ENCODE data around the gene UTP25.

The UTP25 gene

GRCh38 chr1:209844695-209845407, 17.1 kb downstream of the UTP25 start:
- Mint-ChIP-seq H3K36me3 (ENCODE audit: low read depth) (peaks cover 61% of the 10 kb centered on the region), H3K4me1 (peaks cover 30% of the 10 kb centered on the region), H3K9me3 (no peaks in the 10 kb centered on the region), H3K4me3 (no peak overlapping the region), H3K27me3 (no peaks in the 10 kb centered on the region), H3K27ac (no peak overlapping the region)
- ATAC-seq (no peak), DNase-seq (no peak)

- Mint-ChIP-seq H3K4me3 (no peak overlapping the region), H3K27me3 (no peaks in the 10 kb centered on the region), H3K36me3 (ENCODE audit: low read depth) (peaks cover 62% of the 10 kb centered on the region), H3K9me3 (no peaks in the 10 kb centered on the region), H3K4me1 (peaks cover 28% of the 10 kb centered on the region), H3K27ac (no peak overlapping the region)
- no peak for DNase-seq
- no peak for ATAC-seq
Measured at GRCh38 chr1:209845408-209845725, 17.6 kb downstream of the UTP25 start.

GRCh38 chr1:209849388-209849787, 21.6 kb downstream of the UTP25 start:
- H3K4me3 Mint-ChIP-seq, result no peak overlapping the region
- H3K27me3 Mint-ChIP-seq, result no peaks in the 10 kb centered on the region
- peaks cover 51% of the 10 kb centered on the region for H3K36me3 Mint-ChIP-seq (ENCODE audit: low read depth)
- no peak for DNase-seq
- peaks cover 15% of the 10 kb centered on the region for H3K4me1 Mint-ChIP-seq
- ATAC-seq, result no peak
- H3K9me3 Mint-ChIP-seq, result no peaks in the 10 kb centered on the region
- H3K27ac Mint-ChIP-seq, result no peak overlapping the region

GRCh38 chr1:209850342-209850979, 22.7 kb downstream of the UTP25 start:
- Mint-ChIP-seq H3K4me1 (peaks cover 17% of the 10 kb centered on the region), H3K9me3 (no peaks in the 10 kb centered on the region), H3K36me3 (ENCODE audit: low read depth) (peaks cover 50% of the 10 kb centered on the region), H3K4me3 (no peak overlapping the region), H3K27me3 (no peaks in the 10 kb centered on the region), H3K27ac (peak overlapping the region; percentile 20)
- ATAC-seq (peak; percentile 71), DNase-seq (peak; percentile 47)

GRCh38 chr1:209853676-209854075, 25.9 kb downstream of the UTP25 start:
- no peak overlapping the region for H3K4me3 Mint-ChIP-seq
- H3K36me3 Mint-ChIP-seq (ENCODE audit: low read depth), result peaks cover 39% of the 10 kb centered on the region
- DNase-seq (no peak), ATAC-seq (no peak)
- no peak overlapping the region for H3K27ac Mint-ChIP-seq
- H3K9me3 Mint-ChIP-seq, result no peaks in the 10 kb centered on the region
- no peaks in the 10 kb centered on the region for H3K27me3 Mint-ChIP-seq
- peaks cover 5% of the 10 kb centered on the region for H3K4me1 Mint-ChIP-seq

GRCh38 chr1:209854196-209854595, 26.4 kb downstream of the UTP25 start:
- no peaks in the 10 kb centered on the region for H3K9me3 Mint-ChIP-seq
- ATAC-seq (no peak), DNase-seq (no peak)
- no peak overlapping the region for H3K4me3 Mint-ChIP-seq
- peak overlapping the region; percentile 19 for H3K27ac Mint-ChIP-seq
- no peaks in the 10 kb centered on the region for H3K27me3 Mint-ChIP-seq
- H3K4me1 Mint-ChIP-seq, result peaks cover 5% of the 10 kb centered on the region
- H3K36me3 Mint-ChIP-seq (ENCODE audit: low read depth), result peaks cover 39% of the 10 kb centered on the region

- Mint-ChIP-seq H3K36me3 (ENCODE audit: low read depth) (peaks cover 36% of the 10 kb centered on the region), H3K4me3 (no peak overlapping the region), H3K4me1 (peaks cover 3% of the 10 kb centered on the region), H3K27ac (peak overlapping the region; percentile 22), H3K27me3 (no peaks in the 10 kb centered on the region), H3K9me3 (no peaks in the 10 kb centered on the region)
- ATAC-seq, result no peak
- no peak for DNase-seq
Measured at GRCh38 chr1:209855006-209855405, 27.2 kb downstream of the UTP25 start.

GRCh38 chr1:209855623-209856022, 27.9 kb downstream of the UTP25 start:
- Mint-ChIP-seq H3K27me3 (no peaks in the 10 kb centered on the region), H3K36me3 (ENCODE audit: low read depth) (peaks cover 29% of the 10 kb centered on the region), H3K9me3 (no peaks in the 10 kb centered on the region), H3K4me3 (no peak overlapping the region), H3K4me1 (peaks cover 2% of the 10 kb centered on the region), H3K27ac (no peak overlapping the region)
- ATAC-seq (no peak), DNase-seq (no peak)

GRCh38 chr1:209858561-209859103, 30.9 kb downstream of the UTP25 start:
- Mint-ChIP-seq H3K27me3 (peaks cover 2% of the 10 kb centered on the region), H3K9me3 (no peaks in the 10 kb centered on the region), H3K4me3 (no peak overlapping the region), H3K36me3 (ENCODE audit: low read depth) (peaks cover 9% of the 10 kb centered on the region), H3K27ac (no peak overlapping the region), H3K4me1 (peaks cover 2% of the 10 kb centered on the region)
- DNase-seq (no peak), ATAC-seq (no peak)

- no peaks in the 10 kb centered on the region for H3K4me1 Mint-ChIP-seq
- no peak overlapping the region for H3K4me3 Mint-ChIP-seq
- peaks cover 3% of the 10 kb centered on the region for H3K27me3 Mint-ChIP-seq
- H3K36me3 Mint-ChIP-seq (ENCODE audit: low read depth), result peaks cover 5% of the 10 kb centered on the region
- no peaks in the 10 kb centered on the region for H3K9me3 Mint-ChIP-seq
- H3K27ac Mint-ChIP-seq, result no peak overlapping the region
- peak; percentile 93 for ATAC-seq
- DNase-seq, result peak; percentile 75
Measured at GRCh38 chr1:209860293-209860881, 32.6 kb downstream of the UTP25 start.

GRCh38 chr1:209861242-209861641, 33.5 kb downstream of the UTP25 start:
- peaks cover 5% of the 10 kb centered on the region for H3K36me3 Mint-ChIP-seq (ENCODE audit: low read depth)
- H3K9me3 Mint-ChIP-seq, result no peaks in the 10 kb centered on the region
- H3K27me3 Mint-ChIP-seq, result peaks cover 3% of the 10 kb centered on the region
- no peak for ATAC-seq
- H3K27ac Mint-ChIP-seq, result no peak overlapping the region
- no peaks in the 10 kb centered on the region for H3K4me1 Mint-ChIP-seq
- H3K4me3 Mint-ChIP-seq, result no peak overlapping the region
- no peak for DNase-seq

GRCh38 chr1:209862391-209863356, 34.9 kb downstream of the UTP25 start:
- Mint-ChIP-seq H3K27me3 (peaks cover 3% of the 10 kb centered on the region), H3K9me3 (peaks cover 4% of the 10 kb centered on the region), H3K4me1 (no peaks in the 10 kb centered on the region), H3K4me3 (no peak overlapping the region), H3K27ac (no peak overlapping the region), H3K36me3 (ENCODE audit: low read depth) (peaks cover 5% of the 10 kb centered on the region)
- ATAC-seq (no peak), DNase-seq (no peak)

GRCh38 chr1:209863766-209864485, 36.2 kb downstream of the UTP25 start:
- ATAC-seq (no peak), DNase-seq (no peak)
- H3K27ac Mint-ChIP-seq, result no peak overlapping the region
- no peak overlapping the region for H3K4me3 Mint-ChIP-seq
- no peaks in the 10 kb centered on the region for H3K4me1 Mint-ChIP-seq
- no peaks in the 10 kb centered on the region for H3K36me3 Mint-ChIP-seq (ENCODE audit: low read depth)
- peaks cover 4% of the 10 kb centered on the region for H3K9me3 Mint-ChIP-seq
- H3K27me3 Mint-ChIP-seq, result peaks cover 5% of the 10 kb centered on the region

- ATAC-seq (no peak), DNase-seq (no peak)
- Mint-ChIP-seq H3K4me3 (no peak overlapping the region), H3K4me1 (no peaks in the 10 kb centered on the region), H3K27ac (no peak overlapping the region), H3K27me3 (peaks cover 7% of the 10 kb centered on the region), H3K9me3 (peaks cover 4% of the 10 kb centered on the region), H3K36me3 (ENCODE audit: low read depth) (no peaks in the 10 kb centered on the region)
Measured at GRCh38 chr1:209866201-209866600, 38.4 kb downstream of the UTP25 start.

All from activated naive CD8-positive, alpha-beta T cell treated with anti-CD3 and anti-CD28 coated beads, Interleukin-2, amount 50 U/mL, for 24 hours (primary cell).